Spleen (tissue), 7 donors: ENCODE data around the gene TP73.

Source experiments
- POLR2A ChIP-seq, 3 donors: fragments of 450-650 bp; IDR thresholded peaks; one replicate each; pipeline ENCODE4 v1.5.1; 2017; ENCODE audit warnings: antibody characterized with exemption in 3 of 3, mild to moderate bottlenecking in 1 of 3
- TF ChIP-seq, protein P1 (sequence below), 11 experiments: fragments of 200-600 bp in 7 of 11; fragments of 450-650 bp in 4 of 11; sonication (generic) in 4 of 11; IDR thresholded peaks in 8 of 11; conservative IDR thresholded peaks in 3 of 11; 1 replicate in 7 of 11; 2 replicates in 4 of 11; pipeline versions ENCODE4 v1.4.0 to v1.8.0; 2016 to 2021; ENCODE audit warnings: antibody characterized with exemption in 11 of 11, inconsistent platforms in 4 of 11, mild to moderate bottlenecking in 1 of 11
- donor health status: DM: no; HTN: no; CAD: no; lungs with moderate emphysema.
- donor health status: DM: no; HTN: no; CAD: no.
- donor health status: DM: no; HTN: no; CAD: no.

DNA sequence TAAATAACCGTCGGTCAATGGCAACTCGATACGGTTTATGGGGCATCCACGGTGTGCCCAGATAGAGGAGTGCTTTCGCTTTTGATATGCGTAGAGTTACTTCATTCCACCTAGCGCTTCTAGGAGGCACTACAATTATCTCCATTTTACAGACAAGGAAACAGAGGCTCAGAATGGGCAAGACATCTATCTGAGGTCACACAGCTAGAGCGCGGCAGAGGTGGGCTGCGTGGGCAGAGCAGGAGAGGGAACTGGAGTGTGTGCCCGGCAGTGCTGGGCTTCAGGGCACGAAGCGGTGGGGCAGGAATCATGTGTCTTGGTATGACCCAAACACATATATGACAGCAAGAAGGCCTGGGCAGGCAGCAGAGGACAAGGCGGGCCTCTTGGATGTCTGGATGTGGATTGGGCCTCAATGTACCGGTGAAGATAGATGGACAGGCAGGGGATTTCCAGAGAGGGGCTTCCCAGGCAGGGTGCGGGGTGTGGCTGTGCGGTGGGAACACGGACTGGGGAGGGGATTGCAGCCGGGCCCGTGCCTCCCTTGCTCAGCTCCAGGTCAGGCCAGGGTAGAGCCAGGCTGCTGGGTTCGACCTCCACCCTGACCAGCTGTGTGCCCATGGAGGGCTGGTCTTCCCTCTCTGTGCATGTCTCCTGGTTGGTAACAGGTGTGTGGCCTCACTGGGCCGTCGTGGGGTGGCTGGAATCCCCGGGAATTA, 21.2 kb downstream of the TP73 start:
- TF ChIP-seq, protein P1, sequence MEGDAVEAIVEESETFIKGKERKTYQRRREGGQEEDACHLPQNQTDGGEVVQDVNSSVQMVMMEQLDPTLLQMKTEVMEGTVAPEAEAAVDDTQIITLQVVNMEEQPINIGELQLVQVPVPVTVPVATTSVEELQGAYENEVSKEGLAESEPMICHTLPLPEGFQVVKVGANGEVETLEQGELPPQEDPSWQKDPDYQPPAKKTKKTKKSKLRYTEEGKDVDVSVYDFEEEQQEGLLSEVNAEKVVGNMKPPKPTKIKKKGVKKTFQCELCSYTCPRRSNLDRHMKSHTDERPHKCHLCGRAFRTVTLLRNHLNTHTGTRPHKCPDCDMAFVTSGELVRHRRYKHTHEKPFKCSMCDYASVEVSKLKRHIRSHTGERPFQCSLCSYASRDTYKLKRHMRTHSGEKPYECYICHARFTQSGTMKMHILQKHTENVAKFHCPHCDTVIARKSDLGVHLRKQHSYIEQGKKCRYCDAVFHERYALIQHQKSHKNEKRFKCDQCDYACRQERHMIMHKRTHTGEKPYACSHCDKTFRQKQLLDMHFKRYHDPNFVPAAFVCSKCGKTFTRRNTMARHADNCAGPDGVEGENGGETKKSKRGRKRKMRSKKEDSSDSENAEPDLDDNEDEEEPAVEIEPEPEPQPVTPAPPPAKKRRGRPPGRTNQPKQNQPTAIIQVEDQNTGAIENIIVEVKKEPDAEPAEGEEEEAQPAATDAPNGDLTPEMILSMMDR (IDR thresholded peaks at IDR 0.05 in 8 of 11, conservative IDR thresholded peaks at IDR 0.05 in 3 of 11), result peak in 5 of 11 experiments; percentile 19 to 32 (median 22)
- TF ChIP-seq POLR2A (IDR thresholded peaks at IDR 0.05), result no peak
